ENCODE measurements around the gene SEC23IP.

Gene SEC23IP

GRCh38 chr10:119852277-119852676 lies 40.3 kb upstream of the SEC23IP start:
- H2BK12ac ChIP-seq (ENCODE audit: low read length), result no peak overlapping the region
- no peak overlapping the region for H3K4me2 ChIP-seq (ENCODE audit: low read length)
- no peak overlapping the region for H3K4ac ChIP-seq (ENCODE audit: low read depth, low read length)
- no peak overlapping the region for H4K12ac ChIP-seq (ENCODE audit: low read depth, low read length)
- no peak overlapping the region for H3K9ac ChIP-seq (ENCODE audit: low read length)
- no peak overlapping the region for H3K4me3 ChIP-seq (ENCODE audit: low read depth, low read length)
- peaks cover 4% of the 10 kb centered on the region for H3K79me1 ChIP-seq (ENCODE audit: low read length)
- H3K23ac ChIP-seq (ENCODE audit: low read length), result no peak overlapping the region
- no peak overlapping the region for H2AFZ ChIP-seq (ENCODE audit: insufficient read depth, low read length, poor library complexity)
- H3K79me2 ChIP-seq (ENCODE audit: control insufficient read depth, insufficient read depth, low read length, poor library complexity), result peaks cover 3% of the 10 kb centered on the region
- WGBS (ENCODE audit: extremely low coverage, insufficient coverage, insufficient read length), result no CpG with 5 or more reads among the region's 6 CpGs
- peaks cover 4 to 10% of the 10 kb centered on the region in 2 experiments for H3K4me1 ChIP-seq (ENCODE audit: control insufficient read depth in 1 of 2, insufficient read depth in 2 of 2, low read length in 2 of 2)
- no peaks in the 10 kb centered on the region for H3K27me3 ChIP-seq (ENCODE audit: insufficient read depth, low read length)
- no peak overlapping the region for H3K27ac ChIP-seq (ENCODE audit: low read depth, low read length)
- DNase-seq, result no peak
- H2BK5ac ChIP-seq (ENCODE audit: low read depth, low read length, poor library complexity), result no peak overlapping the region
- H2BK120ac ChIP-seq (ENCODE audit: insufficient read depth, low read length, poor library complexity), result no peak overlapping the region
- peaks cover 19 to 26% of the 10 kb centered on the region in 2 experiments for H3K36me3 ChIP-seq (ENCODE audit: control insufficient read depth in 1 of 2, insufficient read depth in 2 of 2, low read length in 2 of 2)
- no peak overlapping the region for H3K14ac ChIP-seq (ENCODE audit: low read length)
- H4K8ac ChIP-seq (ENCODE audit: low read depth, low read length), result no peak overlapping the region
- no peak overlapping the region for H4K91ac ChIP-seq (ENCODE audit: low read depth, low read length)
- no peak overlapping the region for H3K18ac ChIP-seq (ENCODE audit: low read length)
- no peaks in the 10 kb centered on the region for H3K9me3 ChIP-seq (ENCODE audit: insufficient read depth, low read depth, low read length)
- H2AK5ac ChIP-seq (ENCODE audit: low read length), result no peak overlapping the region

DNA sequence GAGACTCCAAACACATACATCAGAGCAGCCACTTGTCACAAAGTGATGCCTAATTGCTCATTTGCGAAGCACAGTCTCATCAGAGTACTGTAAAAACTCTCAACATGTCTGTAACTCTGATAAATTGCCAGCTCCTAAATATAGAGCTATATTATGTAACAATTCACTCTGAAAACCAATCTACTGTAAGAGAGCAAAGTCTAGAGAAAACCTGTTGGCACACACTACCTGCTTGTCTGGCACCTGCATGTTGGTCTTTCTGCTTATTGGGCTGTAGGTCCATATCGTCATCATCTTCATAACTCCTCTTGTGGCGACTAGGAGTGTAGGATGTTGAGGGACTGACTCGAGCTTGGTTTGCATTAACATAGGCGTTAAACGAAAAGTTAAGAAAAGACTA lies 39.7 kb upstream of the SEC23IP start:
- peaks cover 19 to 26% of the 10 kb centered on the region in 2 experiments for H3K36me3 ChIP-seq (ENCODE audit: control insufficient read depth in 1 of 2, insufficient read depth in 2 of 2, low read length in 2 of 2)
- DNase-seq, result no peak
- no peaks in the 10 kb centered on the region for H3K27me3 ChIP-seq (ENCODE audit: insufficient read depth, low read length)
- no peak overlapping the region for H3K14ac ChIP-seq (ENCODE audit: low read length)
- no peak overlapping the region for H4K8ac ChIP-seq (ENCODE audit: low read depth, low read length)
- no peak overlapping the region for H4K91ac ChIP-seq (ENCODE audit: low read depth, low read length)
- no CpG with 5 or more reads among the region's 6 CpGs for WGBS (ENCODE audit: extremely low coverage, insufficient coverage, insufficient read length)
- H3K9ac ChIP-seq (ENCODE audit: low read length), result no peak overlapping the region
- H3K4me2 ChIP-seq (ENCODE audit: low read length), result no peak overlapping the region
- no peak overlapping the region for H3K4me3 ChIP-seq (ENCODE audit: low read depth, low read length)
- no peak overlapping the region for H2BK5ac ChIP-seq (ENCODE audit: low read depth, low read length, poor library complexity)
- no peak overlapping the region for H2BK12ac ChIP-seq (ENCODE audit: low read length)
- no peak overlapping the region for H2BK120ac ChIP-seq (ENCODE audit: insufficient read depth, low read length, poor library complexity)
- H3K4me1 ChIP-seq (ENCODE audit: control insufficient read depth in 1 of 2, insufficient read depth in 2 of 2, low read length in 2 of 2), result peaks cover 4 to 10% of the 10 kb centered on the region in 2 experiments
- H3K9me3 ChIP-seq (ENCODE audit: insufficient read depth, low read depth, low read length), result no peaks in the 10 kb centered on the region
- H4K12ac ChIP-seq (ENCODE audit: low read depth, low read length), result no peak overlapping the region
- H3K79me1 ChIP-seq (ENCODE audit: low read length), result peaks cover 4% of the 10 kb centered on the region
- H2AFZ ChIP-seq (ENCODE audit: insufficient read depth, low read length, poor library complexity), result no peak overlapping the region
- peaks cover 3% of the 10 kb centered on the region for H3K79me2 ChIP-seq (ENCODE audit: control insufficient read depth, insufficient read depth, low read length, poor library complexity)
- H3K27ac ChIP-seq (ENCODE audit: low read depth, low read length), result no peak overlapping the region
- H3K4ac ChIP-seq (ENCODE audit: low read depth, low read length), result no peak overlapping the region
- no peak overlapping the region for H3K23ac ChIP-seq (ENCODE audit: low read length)
- no peak overlapping the region for H3K18ac ChIP-seq (ENCODE audit: low read length)
- H2AK5ac ChIP-seq (ENCODE audit: low read length), result no peak overlapping the region

- Histone ChIP-seq H3K4me1 (ENCODE audit: control insufficient read depth in 1 of 2, insufficient read depth in 2 of 2, low read length in 2 of 2) (peaks cover 4 to 10% of the 10 kb centered on the region in 2 experiments), H2AK5ac (ENCODE audit: low read length) (no peak overlapping the region), H3K9me3 (ENCODE audit: insufficient read depth, low read depth, low read length) (no peaks in the 10 kb centered on the region), H3K36me3 (ENCODE audit: control insufficient read depth in 1 of 2, insufficient read depth in 2 of 2, low read length in 2 of 2) (peaks cover 16 to 23% of the 10 kb centered on the region in 2 experiments), H4K8ac (ENCODE audit: low read depth, low read length) (no peak overlapping the region), H3K27me3 (ENCODE audit: insufficient read depth, low read length) (no peaks in the 10 kb centered on the region), H4K12ac (ENCODE audit: low read depth, low read length) (no peak overlapping the region), H3K4ac (ENCODE audit: low read depth, low read length) (no peak overlapping the region), H2BK5ac (ENCODE audit: low read depth, low read length, poor library complexity) (no peak overlapping the region), H3K23ac (ENCODE audit: low read length) (no peak overlapping the region), H3K27ac (ENCODE audit: low read depth, low read length) (no peak overlapping the region), H4K91ac (ENCODE audit: low read depth, low read length) (no peak overlapping the region), H3K4me3 (ENCODE audit: low read depth, low read length) (no peak overlapping the region), H3K79me1 (ENCODE audit: low read length) (peaks cover 4% of the 10 kb centered on the region), H3K9ac (ENCODE audit: low read length) (no peak overlapping the region), H3K4me2 (ENCODE audit: low read length) (no peak overlapping the region), H3K79me2 (ENCODE audit: control insufficient read depth, insufficient read depth, low read length, poor library complexity) (peaks cover 3% of the 10 kb centered on the region), H2AFZ (ENCODE audit: insufficient read depth, low read length, poor library complexity) (no peak overlapping the region), H2BK120ac (ENCODE audit: insufficient read depth, low read length, poor library complexity) (no peak overlapping the region), H2BK12ac (ENCODE audit: low read length) (no peak overlapping the region), H3K18ac (ENCODE audit: low read length) (no peak overlapping the region), H3K14ac (ENCODE audit: low read length) (no peak overlapping the region)
- no peak for DNase-seq
- WGBS (ENCODE audit: extremely low coverage, insufficient coverage, insufficient read length), result no CpG with 5 or more reads among the region's 1 CpG
These were observed 39.0 kb upstream of the SEC23IP start for GRCh38 chr10:119853574-119853973.

- H3K27ac ChIP-seq (ENCODE audit: low read depth, low read length), result no peak overlapping the region
- H2AK5ac ChIP-seq (ENCODE audit: low read length), result no peak overlapping the region
- no peaks in the 10 kb centered on the region for H3K4me1 ChIP-seq (ENCODE audit: control insufficient read depth in 1 of 2, insufficient read depth in 2 of 2, low read length in 2 of 2)
- H2AFZ ChIP-seq (ENCODE audit: insufficient read depth, low read length, poor library complexity), result no peak overlapping the region
- no peak overlapping the region for H4K91ac ChIP-seq (ENCODE audit: low read depth, low read length)
- H3K9ac ChIP-seq (ENCODE audit: low read length), result no peak overlapping the region
- no peak overlapping the region for H3K18ac ChIP-seq (ENCODE audit: low read length)
- H2BK5ac ChIP-seq (ENCODE audit: low read depth, low read length, poor library complexity), result no peak overlapping the region
- no peak overlapping the region for H4K12ac ChIP-seq (ENCODE audit: low read depth, low read length)
- no peak overlapping the region for H3K4me2 ChIP-seq (ENCODE audit: low read length)
- H3K14ac ChIP-seq (ENCODE audit: low read length), result no peak overlapping the region
- H2BK12ac ChIP-seq (ENCODE audit: low read length), result no peak overlapping the region
- no peaks in the 10 kb centered on the region for H3K9me3 ChIP-seq (ENCODE audit: insufficient read depth, low read depth, low read length)
- no peak overlapping the region for H4K8ac ChIP-seq (ENCODE audit: low read depth, low read length)
- H3K4ac ChIP-seq (ENCODE audit: low read depth, low read length), result no peak overlapping the region
- H2BK120ac ChIP-seq (ENCODE audit: insufficient read depth, low read length, poor library complexity), result no peak overlapping the region
- peaks cover 11 to 14% of the 10 kb centered on the region in 2 experiments for H3K36me3 ChIP-seq (ENCODE audit: control insufficient read depth in 1 of 2, insufficient read depth in 2 of 2, low read length in 2 of 2)
- H3K79me2 ChIP-seq (ENCODE audit: control insufficient read depth, insufficient read depth, low read length, poor library complexity), result peaks cover 2% of the 10 kb centered on the region
- no CpG with 5 or more reads among the region's 1 CpG for WGBS (ENCODE audit: extremely low coverage, insufficient coverage, insufficient read length)
- no peak overlapping the region for H3K4me3 ChIP-seq (ENCODE audit: low read depth, low read length)
- no peaks in the 10 kb centered on the region for H3K79me1 ChIP-seq (ENCODE audit: low read length)
- H3K23ac ChIP-seq (ENCODE audit: low read length), result no peak overlapping the region
- H3K27me3 ChIP-seq (ENCODE audit: insufficient read depth, low read length), result no peaks in the 10 kb centered on the region
- no peak for DNase-seq
These were observed 34.5 kb upstream of the SEC23IP start for GRCh38 chr10:119858063-119858462.

Measured in trophoblast cell (in vitro differentiated cells and primary cell).